Measurements from ENCODE around the gene TMEM169. TPM values are rescaled to one million over a fixed set of nuclear protein-coding genes. Genes with fewer than 3 reads are reported as not detected.
A peak's percentile ranks its signal among the peaks of the same experiment; 100 is the strongest.

The TMEM169 gene
- total and polyA plus RNA-seq, 2 of the 13 experiments (the other 11 are each of a cell fraction or from before 2014, with no cell fraction given): 1.5 to 4.5 TPM

- TF ChIP-seq ZBTB33 (CRISPR knock-in tag; IDR thresholded peaks at IDR 0.05) (no peak), SRSF4 (IDR thresholded peaks at IDR 0.05; ENCODE audit: low read depth, low read length, poor library complexity, severe bottlenecking) (no peak), ZNF749 (CRISPR knock-in tag; IDR thresholded peaks at IDR 0.05; ENCODE audit: borderline replicate concordance) (no peak), SAP130 (CRISPR knock-in tag; IDR thresholded peaks at IDR 0.05; ENCODE audit: low read depth) (0 out of 2 replicates have a peak, but pooled peaks have one; percentile 10)
Measured at GRCh38 chr2:216049452-216049851, 32.3 kb upstream of the TMEM169 start (continued).

- H3K9me3 ChIP-seq (ENCODE audit: low read length): no peaks in the 10 kb centered on the region
- H3K36me3 ChIP-seq (replicated peaks in 1 of 2; ENCODE audit: control insufficient read depth in 1 of 2, insufficient read depth in 2 of 2, low read length in 2 of 2): peaks cover 13 to 45% of the 10 kb centered on the region in 2 experiments; a peak in 4 of 5 replicates
- intact Hi-C loops (cut with micrococcal nuclease; ENCODE audit: unreplicated experiment): no loop called here
- CTCF ChIA-PET (ENCODE audit: low intra/inter-chr PET ratio, low total read pairs): no interaction called here
- TF ChIP-seq ARID2 (CRISPR knock-in tag; IDR thresholded peaks at IDR 0.05; ENCODE audit: borderline replicate concordance) (no peak), TAF1 (CRISPR knock-in tag; IDR thresholded peaks at IDR 0.05) (no peak), SMAD1 (CRISPR knock-in tag; IDR thresholded peaks at IDR 0.05; ENCODE audit: borderline replicate concordance, low read depth) (no peak), STAT5B (CRISPR knock-in tag; IDR thresholded peaks at IDR 0.05) (no peak), HDAC2 (CRISPR knock-in tag; IDR thresholded peaks at IDR 0.05) (no peak), ZMYM2 (CRISPR knock-in tag; IDR thresholded peaks at IDR 0.05) (no peak)
- no TSS peak for BruUV-seq (replicated peaks)
- POLR2A ChIA-PET: no interaction called here
- H3K4me1 ChIP-seq (ENCODE audit: insufficient read depth, low read length): peaks cover 26% of the 10 kb centered on the region
- ATAC-seq (no peak), DNase-seq (ENCODE audit: low spot score) (no peak), FAIRE-seq (no peak)
- no peaks in the 10 kb centered on the region for H4K20me1 ChIP-seq (ENCODE audit: insufficient read depth, low read length)
- in situ Hi-C loops (cut with HindIII; ENCODE audit: extremely low pct_ligation_motif_present, low pct_unique_long_range_greater_than_20kb): no loop called here
- 95% methylated on average over 3 of the region's 3 CpGs for WGBS (ENCODE audit: low lambda C conversion rate)
- H3K27ac ChIP-seq (ENCODE audit: extremely low read length, insufficient read depth, low read length): no peak overlapping the region
- H3K9ac ChIP-seq (ENCODE audit: insufficient read depth, low read depth, low read length): no peak overlapping the region
- H3K27me3 ChIP-seq (ENCODE audit: control insufficient read depth in 1 of 2, insufficient read depth in 2 of 2, low read length in 2 of 2): no peaks in the 10 kb centered on the region
- H3K4me2 ChIP-seq (ENCODE audit: low read depth, low read length): no peak overlapping the region
- H3K79me2 ChIP-seq (ENCODE audit: insufficient read depth, low read length): no peaks in the 10 kb centered on the region
- H3K4me3 ChIP-seq (replicated peaks in 1 of 3; ENCODE audit: insufficient read depth in 1 of 3, low read depth in 2 of 3, low read length in 3 of 3): no peak overlapping the region
- no peak overlapping the region for H2AFZ ChIP-seq (ENCODE audit: low read length)
Measured at GRCh38 chr2:216051350-216051749, 30.4 kb upstream of the TMEM169 start.
